ENCODE data around the gene DENND1A. TPM values are rescaled to one million over a fixed set of nuclear protein-coding genes. Genes with fewer than 3 reads are reported as not detected.
A peak's percentile ranks its signal among the peaks of the same experiment; 100 is the strongest.
"Not testable (repeated sequence)": the region's sequence is repeated elsewhere in the genome, so short reads cannot be mapped to it uniquely, and the experiment has no call there.

Gene DENND1A
- total RNA-seq: 26.1 TPM

GRCh38 chr9:123929870-123930831 is at the start of gene DENND1A:
TSS of gene DENND1A (minus strand) at chr9:123930126. CDS start at chr9:123929905, 221 bp downstream.
- peak; percentile 94 for ATAC-seq
- intact Hi-C loops (cut with DNase I): no loop called here
- peak; percentile 92 for DNase-seq (ENCODE audit: low spot score)

DNA sequence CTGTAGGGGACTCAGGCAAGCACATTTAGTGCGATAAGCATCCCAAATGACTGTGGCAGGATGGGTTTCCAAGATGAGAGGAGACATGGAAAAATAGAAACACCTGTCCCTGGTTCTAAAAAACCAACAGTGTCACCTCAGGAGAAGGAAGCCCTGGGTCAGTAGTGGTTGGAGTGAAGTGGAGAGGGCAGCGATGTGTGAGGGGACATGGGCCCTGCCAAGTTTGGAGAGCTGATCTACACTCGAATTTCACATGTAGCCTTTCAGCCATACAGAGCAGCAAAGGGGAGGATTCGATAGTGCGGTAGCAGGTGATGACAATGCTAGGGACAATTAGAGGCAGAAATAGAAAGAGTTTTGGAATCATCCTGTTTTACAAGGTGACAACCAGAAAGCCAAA is 49.1 kb upstream of the DENND1A start:
- intact Hi-C loops (cut with DNase I): no loop called here
- ATAC-seq (no peak), DNase-seq (ENCODE audit: low spot score) (no peak)

GRCh38 chr9:123976579-123976978 is 46.7 kb upstream of the DENND1A start:
- intact Hi-C loops (cut with DNase I); ATAC-seq; DNase-seq (ENCODE audit: low spot score): not testable (repeated sequence)

DNA sequence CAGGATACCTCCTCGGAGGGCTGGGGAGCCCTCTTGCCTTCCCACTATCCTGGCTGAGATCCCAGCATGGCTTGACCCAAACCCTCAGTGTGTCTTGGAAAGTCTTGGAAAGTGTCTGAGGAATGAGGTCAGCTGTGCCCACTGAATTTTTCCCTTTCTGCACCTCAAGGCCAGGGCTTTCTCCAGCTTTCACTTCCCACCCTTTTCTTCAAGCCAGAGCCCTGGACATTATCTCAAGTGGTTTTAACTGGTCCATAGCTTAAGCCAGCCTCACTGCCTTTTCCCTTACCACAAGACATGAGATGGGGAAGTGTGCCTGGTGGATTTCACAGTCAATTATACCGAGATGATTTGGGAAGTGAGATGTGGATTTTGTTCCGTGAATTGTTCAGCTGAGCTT is 45.9 kb upstream of the DENND1A start:
- ATAC-seq (no peak), DNase-seq (ENCODE audit: low spot score) (no peak)
- intact Hi-C loops (cut with DNase I): no loop called here

GRCh38 chr9:123974471-123974870 is 44.5 kb upstream of the DENND1A start:
- no peak for ATAC-seq
- DNase-seq (ENCODE audit: low spot score): no peak
- intact Hi-C loops (cut with DNase I): no loop called here

DNA sequence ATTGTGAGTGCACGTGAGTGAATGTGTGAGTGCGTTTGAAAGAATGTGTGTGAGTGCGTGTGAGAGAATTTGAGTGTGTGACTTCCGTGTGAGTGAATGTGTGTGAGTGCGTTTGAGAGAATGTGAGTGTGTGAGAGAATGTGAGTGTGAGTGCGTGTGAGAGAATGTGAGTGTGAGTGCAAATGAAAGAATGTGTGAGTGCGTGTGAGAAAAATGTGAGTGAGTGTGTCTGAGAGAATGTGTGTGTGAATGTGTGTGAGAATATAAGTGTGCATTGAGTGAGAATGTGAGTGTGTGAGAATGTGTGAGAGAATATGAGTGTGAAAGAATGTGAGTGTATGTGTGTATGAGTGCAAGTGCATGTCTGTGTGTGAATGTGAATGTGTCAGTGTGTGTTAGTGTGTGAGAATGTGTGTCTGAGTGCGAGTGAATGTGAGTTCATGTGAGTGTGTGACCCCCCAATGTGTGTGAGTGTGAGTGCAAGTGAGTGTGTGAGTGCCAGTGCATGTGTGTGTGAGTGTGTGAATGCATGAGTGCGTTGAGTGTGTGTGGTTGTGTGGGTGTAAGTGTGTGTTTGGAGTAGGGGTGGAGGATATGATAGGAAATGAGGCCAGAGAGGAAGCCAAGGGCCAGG is 43.8 kb upstream of the DENND1A start:
- intact Hi-C loops (cut with DNase I): no loop called here
- ATAC-seq: no peak
- no peak for DNase-seq (ENCODE audit: low spot score)

DNA sequence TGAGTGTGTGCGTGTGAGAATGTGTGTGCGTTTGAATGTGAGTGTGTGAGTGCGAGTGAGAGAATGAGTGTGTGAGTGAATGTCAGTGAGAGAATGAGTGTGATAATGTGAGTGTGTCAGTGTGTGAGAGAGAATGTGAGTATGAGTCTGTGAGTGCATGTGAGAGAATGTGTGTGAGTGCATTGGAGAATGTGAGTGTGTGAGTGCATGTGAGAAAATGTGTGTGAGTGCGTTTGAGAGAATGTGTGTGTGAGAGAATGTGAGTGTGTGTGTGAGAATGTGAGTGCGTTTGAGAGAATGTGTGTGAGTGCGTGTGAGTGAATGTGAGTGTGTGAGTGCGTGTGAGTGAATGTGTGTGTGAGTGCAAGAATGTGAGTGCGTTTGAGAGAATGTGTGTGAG is 42.7 kb upstream of the DENND1A start:
- DNase-seq (ENCODE audit: low spot score): no peak
- intact Hi-C loops (cut with DNase I): no loop called here
- ATAC-seq: no peak

DNA sequence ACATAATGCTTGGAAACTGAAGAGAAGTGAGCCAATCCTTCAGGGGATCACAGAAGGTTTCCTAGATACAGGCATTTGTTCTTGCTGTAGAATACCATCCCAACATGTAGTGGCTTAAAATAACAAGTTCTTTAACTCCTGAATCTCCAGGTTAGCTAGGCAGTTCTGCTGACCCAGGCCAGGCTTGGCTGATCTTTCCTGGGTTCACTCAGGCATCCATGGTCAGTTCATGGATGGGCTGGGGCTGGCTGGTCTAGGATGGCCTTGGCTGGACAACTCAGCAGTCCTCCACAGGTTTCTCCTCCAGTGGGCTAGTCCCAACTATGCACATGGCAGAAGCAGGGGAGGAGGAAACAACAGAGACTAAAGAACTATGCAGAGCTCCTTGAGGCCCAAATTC is 37.4 kb upstream of the DENND1A start:
- no peak for ATAC-seq
- intact Hi-C loops (cut with DNase I): no loop called here
- no peak for DNase-seq (ENCODE audit: low spot score)

DNA sequence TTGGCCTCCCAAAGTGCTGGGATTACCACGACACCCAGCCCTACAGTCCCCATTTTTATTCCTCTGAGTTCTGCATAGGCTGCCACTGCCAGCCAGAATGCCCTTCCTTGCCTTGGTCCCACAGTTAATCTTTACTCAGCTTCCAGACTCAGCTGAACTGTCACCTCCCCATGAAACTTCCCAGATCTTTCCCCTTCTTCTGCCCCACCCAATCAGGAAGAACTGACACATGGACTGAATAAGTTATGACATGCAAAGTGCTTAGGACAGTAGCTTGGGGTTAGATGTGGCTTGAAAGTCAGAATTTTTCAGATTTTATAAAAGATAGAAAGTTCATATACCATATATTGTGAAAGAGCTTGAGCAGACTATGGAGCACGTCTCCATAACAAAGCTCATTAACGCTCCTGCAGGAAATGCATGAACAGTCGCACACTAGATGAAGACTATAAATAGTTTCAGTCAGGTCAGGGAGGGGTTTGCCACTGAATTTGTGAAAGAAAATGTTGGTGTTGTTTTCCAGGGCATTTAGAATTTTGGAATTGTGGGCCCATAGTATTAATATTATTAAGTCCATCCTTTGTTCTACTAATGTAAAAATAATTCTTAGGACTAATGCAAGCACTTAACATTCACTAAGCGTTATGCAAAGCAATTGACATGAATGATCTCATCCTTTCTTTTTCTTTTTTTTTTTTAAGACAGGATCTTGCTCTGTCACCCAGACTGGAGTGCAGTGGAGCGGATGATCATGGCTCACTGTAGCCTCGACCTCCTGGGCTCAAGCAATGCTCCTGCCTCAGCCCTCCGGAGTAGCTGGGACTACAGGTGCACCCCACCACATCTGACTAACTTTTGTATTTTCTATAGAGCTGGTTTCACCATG is 36.1 kb upstream of the DENND1A start:
- ATAC-seq (no peak), DNase-seq (ENCODE audit: low spot score) (no peak)
- intact Hi-C loops (cut with DNase I): no loop called here

- ATAC-seq (no peak), DNase-seq (ENCODE audit: low spot score) (no peak)
- intact Hi-C loops (cut with DNase I): no loop called here
Measured at GRCh38 chr9:123964761-123965160, 34.8 kb upstream of the DENND1A start.

GRCh38 chr9:123960965-123961364 is 31.0 kb upstream of the DENND1A start:
- intact Hi-C loops (cut with DNase I): no loop called here
- no peak for ATAC-seq
- DNase-seq (ENCODE audit: low spot score): no peak

DNA sequence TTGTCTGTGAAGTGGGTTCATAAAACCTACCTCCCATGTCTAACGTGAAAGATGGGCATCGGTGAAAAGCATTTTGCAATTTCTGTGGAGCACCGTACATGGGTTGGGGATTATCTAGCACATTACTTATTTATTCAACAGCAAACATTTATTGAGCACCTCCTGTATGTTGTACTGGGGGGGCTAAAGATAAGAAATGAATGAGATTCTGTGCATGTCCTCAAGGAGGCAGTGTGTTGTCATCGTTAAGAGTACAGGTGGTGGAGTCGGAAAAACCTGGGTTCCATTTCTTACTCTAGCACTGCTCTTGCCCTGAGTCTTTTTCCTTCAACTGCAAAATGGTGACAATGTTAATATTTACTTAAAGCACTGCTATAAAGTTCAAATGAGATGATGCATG is 30.4 kb upstream of the DENND1A start:
- intact Hi-C loops (cut with DNase I): no loop called here
- ATAC-seq (no peak), DNase-seq (ENCODE audit: low spot score) (no peak)

- ATAC-seq (no peak), DNase-seq (ENCODE audit: low spot score) (no peak)
- intact Hi-C loops (cut with DNase I): no loop called here
Measured at GRCh38 chr9:123959787-123960186, 29.9 kb upstream of the DENND1A start.

DNA sequence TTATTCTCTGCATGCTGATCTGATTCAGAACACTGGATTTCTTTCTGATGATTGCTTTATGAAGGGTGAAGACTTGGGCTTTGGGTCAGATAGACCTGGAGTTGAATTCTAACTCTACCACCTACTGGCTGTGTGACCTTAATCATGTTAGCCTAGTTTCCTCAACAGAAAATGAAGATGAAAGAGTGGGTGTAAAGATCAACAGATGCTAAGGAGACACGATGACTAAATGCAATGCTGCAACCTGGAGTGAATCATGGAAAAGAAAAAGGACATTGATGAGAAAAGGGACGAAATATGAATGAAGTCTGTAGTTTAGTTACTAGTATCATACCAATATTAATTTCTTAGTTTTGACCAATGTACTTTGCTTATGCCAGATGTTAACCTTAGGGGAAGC is 27.8 kb upstream of the DENND1A start:
- DNase-seq (ENCODE audit: low spot score) (no peak), ATAC-seq (no peak)
- intact Hi-C loops (cut with DNase I): no loop called here

DNA sequence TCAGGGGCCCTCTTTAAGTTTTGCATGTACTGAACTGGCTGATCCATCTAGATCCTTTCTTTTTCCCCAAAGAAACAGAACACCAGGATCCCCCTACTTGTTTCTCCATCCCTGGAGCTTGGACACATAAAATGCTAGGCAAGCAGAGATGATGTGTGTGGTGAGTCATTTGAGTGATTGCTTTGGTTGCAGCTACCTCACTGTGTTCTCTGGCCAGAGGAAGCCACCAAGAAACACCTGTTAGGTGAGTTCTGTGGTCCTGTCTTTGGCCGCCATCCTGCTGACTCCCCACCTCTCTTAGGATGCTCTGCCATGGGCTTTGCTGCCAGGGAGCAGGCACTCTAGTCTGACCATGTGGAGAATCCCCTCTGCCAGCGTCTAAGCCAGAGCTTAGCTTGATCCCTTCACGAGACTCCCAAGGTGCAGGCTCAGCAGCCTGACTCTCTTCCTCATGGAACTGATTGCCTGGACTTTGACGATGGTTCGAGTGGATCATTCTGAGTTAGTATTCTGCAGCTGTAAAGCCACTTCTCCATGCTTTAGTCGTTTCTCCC is 27.3 kb upstream of the DENND1A start:
- no peak for ATAC-seq
- intact Hi-C loops (cut with DNase I): no loop called here

GRCh38 chr9:123955637-123956036 is 25.7 kb upstream of the DENND1A start:
- no peak for DNase-seq (ENCODE audit: low spot score)
- no peak for ATAC-seq

More for the DNA sequence above, 27.3 kb upstream of the DENND1A start:
- no peak for DNase-seq (ENCODE audit: low spot score)

GRCh38 chr9:123954518-123955280 is 24.8 kb upstream of the DENND1A start:
- ATAC-seq: peak; percentile 72
- DNase-seq (ENCODE audit: low spot score): no peak
- intact Hi-C loops (cut with DNase I): no loop called here

More at GRCh38 chr9:123955637-123956036, 25.7 kb upstream of the DENND1A start:
- intact Hi-C loops (cut with DNase I): no loop called here
